ENCODE results near the gene KLK4.

- TF ChIP-seq CTCF (IDR thresholded peaks at IDR 0.05): no peak
- no peak for TF ChIP-seq POLR2A (IDR thresholded peaks at IDR 0.05)
These were observed 11.6 kb downstream of the KLK4 start for GRCh38 chr19:50899569-50899968.

Data from adrenal gland (tissue), 5 donors.